B cell (primary cell): ENCODE results near the gene SSH3. TPM values are rescaled to one million over a fixed set of nuclear protein-coding genes. Genes with fewer than 3 reads are reported as not detected.
A peak's percentile ranks its signal among the peaks of the same experiment; 100 is the strongest.

ENCODE experiments used
- ATAC-seq: fragments of 200-7000 bp; cut with Tn5 transposase; one replicate; pipeline ENCODE4 v1.10.0; 2021; ENCODE audit warnings: low read depth, mild to moderate bottlenecking, moderate number of reproducible peaks, moderate library complexity
- CTCF ChIA-PET: fragments of 350-600 bp; sonication (Branson Sonifier 250); formaldehyde crosslinking; loops from one replicate; lab custom pipeline; 2021; ENCODE audit warnings: antibody characterized with exemption, inconsistent platforms; lab: Charles Lee
- POLR2A ChIA-PET: fragments of 350-600 bp; sonication (Branson Sonifier 250); formaldehyde crosslinking; loops from one replicate; lab custom pipeline; 2021; ENCODE audit warnings: antibody characterized with exemption; lab: Charles Lee
- DNase-seq: peaks from one replicate; pipeline ENCODE4 v3.0.0; 2013
- H2AFZ ChIP-seq: 2 replicates; pipeline ENCODE4 v1.6.1; 2012; ENCODE audit warnings: mild to moderate bottlenecking, low read depth, low read length; ENCODE audit not compliant: insufficient read depth, poor library complexity, severe bottlenecking
- H3K27ac ChIP-seq, 2 donors: 1 replicate in 1 of 2; 2 replicates in 1 of 2; pipeline ENCODE4 v1.5.1; 2012 to 2013; ENCODE audit warnings: low read length in 2 of 2, mild to moderate bottlenecking in 2 of 2, moderate library complexity in 1 of 2
- H3K27me3 ChIP-seq, 4 experiments: fragments of 200-600 bp in 1 of 4; sonication (generic) in 1 of 4; replicated peaks in 1 of 4; 1 replicate in 2 of 4; 2 replicates in 2 of 4; pipeline versions ENCODE4 v1.6.1 to v1.7.0; 2013 to 2016; ENCODE audit warnings: low read length in 3 of 4, mild to moderate bottlenecking in 2 of 4, mixed read lengths in 1 of 4, moderate library complexity in 1 of 4; ENCODE audit not compliant: insufficient read depth in 4 of 4, control insufficient read depth in 3 of 4; ENCODE audit errors: control extremely low read depth in 1 of 4
- H3K36me3 ChIP-seq, 2 experiments: replicated peaks in 1 of 2; 1 replicate in 1 of 2; 2 replicates in 1 of 2; pipeline versions ENCODE4 v1.6.1 to v1.7.1; 2013; ENCODE audit warnings: low read length in 1 of 2; ENCODE audit not compliant: insufficient read depth in 2 of 2, control insufficient read depth in 1 of 2; ENCODE audit errors: control extremely low read depth in 1 of 2, extremely low read depth in 1 of 2
- H3K4me1 ChIP-seq, 2 donors: fragments of 200-600 bp in 1 of 2; sonication (generic) in 1 of 2; 1 replicate in 1 of 2; 2 replicates in 1 of 2; pipeline versions ENCODE4 v1.5.1 to v1.6.1; 2013 to 2017; ENCODE audit warnings: low read length in 2 of 2; ENCODE audit not compliant: control insufficient read depth in 2 of 2, insufficient read depth in 2 of 2
- H3K4me2 ChIP-seq: replicated peaks from 2 replicates; pipeline ENCODE3; 2012; ENCODE audit warnings: mild to moderate bottlenecking, low read depth, low read length; ENCODE audit not compliant: poor library complexity, severe bottlenecking
- H3K4me3 ChIP-seq, 5 experiments: fragments of 200-600 bp in 1 of 5; sonication (generic) in 1 of 5; 1 replicate in 3 of 5; 2 replicates in 2 of 5; pipeline versions ENCODE4 v1.5.1 to v1.7.0; 2011 to 2016; ENCODE audit warnings: low read length in 4 of 5, mild to moderate bottlenecking in 4 of 5, low read depth in 2 of 5, control low read depth in 1 of 5, moderate library complexity in 1 of 5; ENCODE audit not compliant: insufficient read depth in 1 of 5; ENCODE audit errors: control extremely low read depth in 1 of 5, extremely low read depth in 1 of 5
- H3K79me2 ChIP-seq: fragments of 200-600 bp; sonication (generic); one replicate; pipeline ENCODE4 v1.6.0; 2016; ENCODE audit warnings: low read length; ENCODE audit not compliant: control insufficient read depth, insufficient read depth
- H3K9ac ChIP-seq: fragments of 200-600 bp; sonication (generic); 2 replicates; pipeline ENCODE4 v1.6.1; 2017; ENCODE audit warnings: mild to moderate bottlenecking, low read length, moderate library complexity
- H3K9me3 ChIP-seq, 3 donors: one replicate each; pipeline versions ENCODE4 v1.6.1 to v1.7.1; 2013; ENCODE audit warnings: low read length in 2 of 3; ENCODE audit not compliant: control insufficient read depth in 2 of 3, insufficient read depth in 1 of 3; ENCODE audit errors: control extremely low read depth in 1 of 3
- H4K20me1 ChIP-seq: 2 replicates; pipeline ENCODE4 v1.6.0; 2012; ENCODE audit warnings: mild to moderate bottlenecking, low read length; ENCODE audit not compliant: insufficient read depth, control insufficient read depth, poor library complexity, severe bottlenecking
- H3K27ac Mint-ChIP-seq: one replicate; pipeline ENCODE4 v1.8.0; 2021; ENCODE audit warnings: mixed read lengths
- H3K27me3 Mint-ChIP-seq: one replicate; pipeline ENCODE4 v1.8.0; 2021; ENCODE audit warnings: mixed read lengths
- H3K4me1 Mint-ChIP-seq: one replicate; pipeline ENCODE4 v1.8.0; 2021; ENCODE audit warnings: mixed read lengths
- H3K4me3 Mint-ChIP-seq: one replicate; pipeline ENCODE4 v1.8.0; 2021; ENCODE audit warnings: mixed read lengths
- H3K9me3 Mint-ChIP-seq: one replicate; pipeline ENCODE4 v1.8.0; 2022; ENCODE audit warnings: mixed read lengths; ENCODE audit not compliant: insufficient read depth
- EZH2 ChIP-seq: IDR thresholded peaks from 2 replicates; pipeline ENCODE4 v1.6.1; 2012; ENCODE audit warnings: borderline replicate concordance, low read depth, mild to moderate bottlenecking, moderate library complexity, low read length; ENCODE audit not compliant: insufficient read depth, poor library complexity, severe bottlenecking
- WGBS: methylation state at CpG from one replicate; pipeline ENCODE4 v1.1.5; 2013; ENCODE audit warnings: missing lambda C conversion rate; ENCODE audit not compliant: insufficient coverage; 5-methylcytosine and 5-hydroxymethylcytosine counted together
- intact Hi-C: fragments of 100-400 bp; cut with micrococcal nuclease; formaldehyde crosslinking; loops from one replicate; pipeline ENCODE4 v1.10.0; 2022
- polyA plus RNA-seq: library from polyadenylated mRNA; depleted of rRNA; stranded (reverse); fragments of >200 nt; gene quantifications from 2 replicates; pipeline ENCODE4 v1.2.3, GENCODE V29; 2012
- total RNA-seq, 2 donors: library from RNA; stranded (reverse); fragments of 120-200 nt in 1 of 2; gene quantifications; 1 replicate in 1 of 2; 2 replicates in 1 of 2; pipeline versions ENCODE4 v1.2.3 to v1.2.4, GENCODE V29; 2013 to 2022
- TF ChIP-seq, protein P1 (sequence below): fragments of 200-600 bp; IDR thresholded peaks from one replicate; pipeline ENCODE4 v1.8.0; 2022; ENCODE audit warnings: antibody characterized with exemption, mild to moderate bottlenecking

Gene SSH3
- total and polyA plus RNA-seq, 2 donors (not counting 1 experiment from before 2014, with no cell fraction given): 4.0 to 7.2 TPM

GRCh38 chr11:67352546-67353316 is 49.4 kb downstream of the SSH3 start:
- H3K27ac ChIP-seq: peak overlapping the region; percentile 94 to 96
- DNase-seq (peak; percentile 90), ATAC-seq (peak; percentile 29)
- peaks cover 20% of the 10 kb centered on the region for H4K20me1 ChIP-seq
- TF ChIP-seq, protein P1, sequence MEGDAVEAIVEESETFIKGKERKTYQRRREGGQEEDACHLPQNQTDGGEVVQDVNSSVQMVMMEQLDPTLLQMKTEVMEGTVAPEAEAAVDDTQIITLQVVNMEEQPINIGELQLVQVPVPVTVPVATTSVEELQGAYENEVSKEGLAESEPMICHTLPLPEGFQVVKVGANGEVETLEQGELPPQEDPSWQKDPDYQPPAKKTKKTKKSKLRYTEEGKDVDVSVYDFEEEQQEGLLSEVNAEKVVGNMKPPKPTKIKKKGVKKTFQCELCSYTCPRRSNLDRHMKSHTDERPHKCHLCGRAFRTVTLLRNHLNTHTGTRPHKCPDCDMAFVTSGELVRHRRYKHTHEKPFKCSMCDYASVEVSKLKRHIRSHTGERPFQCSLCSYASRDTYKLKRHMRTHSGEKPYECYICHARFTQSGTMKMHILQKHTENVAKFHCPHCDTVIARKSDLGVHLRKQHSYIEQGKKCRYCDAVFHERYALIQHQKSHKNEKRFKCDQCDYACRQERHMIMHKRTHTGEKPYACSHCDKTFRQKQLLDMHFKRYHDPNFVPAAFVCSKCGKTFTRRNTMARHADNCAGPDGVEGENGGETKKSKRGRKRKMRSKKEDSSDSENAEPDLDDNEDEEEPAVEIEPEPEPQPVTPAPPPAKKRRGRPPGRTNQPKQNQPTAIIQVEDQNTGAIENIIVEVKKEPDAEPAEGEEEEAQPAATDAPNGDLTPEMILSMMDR: no peak
- TF ChIP-seq EZH2: no peak
- no peaks in the 10 kb centered on the region for H3K9me3 ChIP-seq
- peak overlapping the region; percentile 96 for H3K4me3 Mint-ChIP-seq
- ChIA-PET POLR2A (interaction anchor here (0.6 to 9.0 kb wide), 33 partner anchors 8 to 235 kb away, joined by 3 to 323 read pairs (median 5); partner anchors contain the start of genes AIP, ANKRD13D, CDK2AP2 and CLCF1), CTCF (interaction anchor here (0.6 to 42.2 kb wide), 17 partner anchors 2 to 271 kb away, joined by 3 to 2379 read pairs (median 5); partner anchors contain the start of genes ANKRD13D, CLCF1, POLD4 and PPP1CA)
- intact Hi-C loops: loop anchor here (1.0 to 10.0 kb wide), 5 partner anchors 7 to 452 kb away; partner anchors contain the start of genes CDK2AP2 and CLCF1
- H3K9me3 Mint-ChIP-seq: no peaks in the 10 kb centered on the region
- H3K27ac Mint-ChIP-seq: peak overlapping the region; percentile 100
- H3K4me1 ChIP-seq: peaks cover 81 to 90% of the 10 kb centered on the region in 2 donors
- H3K4me2 ChIP-seq: peak overlapping the region; percentile 97
- no peaks in the 10 kb centered on the region for H3K27me3 Mint-ChIP-seq
- H3K36me3 ChIP-seq: peaks cover 0 to 9% of the 10 kb centered on the region in 2 experiments
- peak overlapping the region; percentile 78 for H3K9ac ChIP-seq
- WGBS: 5% methylated on average over 25 of the region's 25 CpGs
- H3K79me2 ChIP-seq: peaks cover 67% of the 10 kb centered on the region
- H3K4me1 Mint-ChIP-seq: peaks cover 87% of the 10 kb centered on the region
- H2AFZ ChIP-seq: peak overlapping the region; percentile 75
- H3K4me3 ChIP-seq: peak overlapping the region; percentile 60 to 99 (median 83)
- no peaks in the 10 kb centered on the region for H3K27me3 ChIP-seq
